Stimulated activated CD4-positive, alpha-beta T cell treated with anti-CD3 and anti-CD28 coated beads, Interleukin-4, amount 100 ng/mL, for 4 hours (primary cell): Measurements from ENCODE around the gene CWC15.

Source experiments
- DNase-seq, 2 experiments: peaks; one replicate each; pipeline ENCODE4 v3.0.0-alpha.2; 2020

CWC15 gene

GRCh38 chr11:94912806-94913205 lies 60.5 kb downstream of the CWC15 start:
- DNase-seq, result no peak
